K562 (cell line): Measurements from ENCODE around the gene PRPSAP1. TPM values are rescaled to one million over a fixed set of nuclear protein-coding genes. Genes with fewer than 3 reads are reported as not detected.

Experiments
- BHLHE40 ChIP-seq: IDR thresholded peaks from 2 replicates; pipeline ENCODE4 v1.6.1; 2011; ENCODE audit warnings: low read length, improper control_type of control experiment
- BRF1 ChIP-seq: IDR thresholded peaks from 3 replicates; pipeline ENCODE4 v1.6.1; 2011; ENCODE audit warnings: borderline replicate concordance, mild to moderate bottlenecking; ENCODE audit not compliant: insufficient read length; ENCODE audit errors: extremely low read depth
- CEBPG ChIP-seq, 3 experiments: fragments of 200-800 bp in 1 of 3; sonication (Bioruptor generic) in 1 of 3; sonication (generic) in 1 of 3; formaldehyde crosslinking in 1 of 3; IDR thresholded peaks in 2 of 3; conservative IDR thresholded peaks in 1 of 3; 2 replicates each; pipeline versions ENCODE4 v1.6.1 to v1.8.0; 2016 to 2022; ENCODE audit warnings: missing compliant biosample characterization in 2 of 3, missing genetic modification characterization in 2 of 3, mild to moderate bottlenecking in 1 of 3, missing genetic modification reagents in 1 of 3
- FOSL1 ChIP-seq: fragments of 200-800 bp; sonication (Bioruptor generic); conservative IDR thresholded peaks from 2 replicates; pipeline ENCODE4 v1.6.1; 2016; ENCODE audit warnings: missing genetic modification characterization, missing compliant biosample characterization
- GABPA ChIP-seq: fragments of 200-800 bp; sonication (Bioruptor generic); conservative IDR thresholded peaks from 2 replicates; pipeline ENCODE4 v1.6.1; 2016; ENCODE audit warnings: low read depth, missing genetic modification characterization, missing compliant biosample characterization
- HIVEP1 ChIP-seq: fragments of 250-450 bp; sonication (Bioruptor Pico); IDR thresholded peaks from 2 replicates; pipeline ENCODE4 v1.4.0; 2020; ENCODE audit warnings: mild to moderate bottlenecking
- KDM2B ChIP-seq: fragments of 250-450 bp; sonication (Bioruptor Pico); IDR thresholded peaks from 2 replicates; pipeline ENCODE4 v1.8.0; 2021; ENCODE audit warnings: mild to moderate bottlenecking, moderate library complexity
- MYBL2 ChIP-seq, 2 experiments: fragments of 450-650 bp in 1 of 2; sonication (generic) in 1 of 2; formaldehyde crosslinking in 1 of 2; IDR thresholded peaks; 2 replicates each; pipeline versions ENCODE4 v1.6.1 to v1.8.1; 2017 to 2022; ENCODE audit warnings: borderline replicate concordance in 1 of 2, inconsistent platforms in 1 of 2, low read depth in 1 of 2, mild to moderate bottlenecking in 1 of 2, missing genetic modification reagents in 1 of 2, moderate library complexity in 1 of 2
- NR3C1 ChIP-seq: sonication (generic); formaldehyde crosslinking; IDR thresholded peaks from 2 replicates; pipeline ENCODE4 v1.8.1; 2022; ENCODE audit warnings: missing genetic modification reagents
- POLR2A ChIP-seq: fragments of 450-650 bp; conservative IDR thresholded peaks from 2 replicates; pipeline ENCODE4 v1.6.1; 2016
- SAP30 ChIP-seq: fragments of 200-600 bp; sonication (generic); IDR thresholded peaks from 2 replicates; pipeline ENCODE4 v1.6.1; 2012; ENCODE audit warnings: borderline replicate concordance, low read depth, mild to moderate bottlenecking, moderate library complexity, low read length, control low read depth, inconsistent platforms; ENCODE audit not compliant: insufficient read depth, poor library complexity, severe bottlenecking
- SMARCB1 ChIP-seq: IDR thresholded peaks from 2 replicates; pipeline ENCODE4 v1.6.1; 2011; ENCODE audit warnings: improper control_type of control experiment, low read depth; ENCODE audit not compliant: insufficient read length
- SMARCE1 ChIP-seq: fragments of 450-650 bp; IDR thresholded peaks from 2 replicates; pipeline ENCODE4 v1.7.1; 2016; ENCODE audit warnings: mild to moderate bottlenecking
- SRSF9 ChIP-seq: fragments of 200-400 bp; formaldehyde crosslinking; IDR thresholded peaks from 2 replicates; pipeline ENCODE4 v1.6.1; 2017; ENCODE audit warnings: low read depth, low read length, borderline replicate concordance
- ZBTB1 ChIP-seq: sonication (generic); formaldehyde crosslinking; IDR thresholded peaks from 2 replicates; pipeline ENCODE4 v1.8.1; 2023; ENCODE audit warnings: missing genetic modification reagents, low read depth, mild to moderate bottlenecking, borderline replicate concordance
- ZNF655 ChIP-seq: fragments of 250-450 bp; sonication (Bioruptor Pico); IDR thresholded peaks from 2 replicates; pipeline ENCODE4 v1.5.0; 2021
- ZSCAN29 ChIP-seq: fragments of 450-650 bp; IDR thresholded peaks from 2 replicates; pipeline ENCODE4 v1.6.1; 2017
- polyA plus RNA-seq, 8 experiments: library from polyadenylated mRNA; depleted of rRNA in 4 of 8; stranded (reverse) in 5 of 8; unstranded in 3 of 8; fragments of >200 nt; fragmentation: Nextera tagmentation in 2 of 8; fragmentation: Illumina TruSeq in 1 of 8; extraction: Ambion mirVana in 2 of 8; extraction: Trizol in 1 of 8; gene quantifications; 2 replicates each; pipeline versions ENCODE4 v1.2.1 to v1.2.3, GENCODE V29; 2011 to 2014; ENCODE audit warnings: inconsistent platforms in 1 of 8, missing spikeins in 1 of 8
- total RNA-seq, 7 experiments: library from RNA; depleted of rRNA in 6 of 7; stranded (reverse); fragments of >200 nt in 6 of 7; fragmentation: Illumina TruSeq in 2 of 7; extraction: Trizol in 2 of 7; gene quantifications; 2 replicates each; pipeline versions ENCODE4 v1.2.1 to v1.2.3, GENCODE V29; 2011 to 2021; ENCODE audit warnings: low replicate concordance in 1 of 7
- TF ChIP-seq, protein P1 (sequence below): fragments of 250-450 bp; sonication (Bioruptor Pico); IDR thresholded peaks from 2 replicates; pipeline ENCODE4 v1.8.0; 2022; ENCODE audit warnings: inconsistent platforms, mild to moderate bottlenecking, moderate library complexity, borderline replicate concordance

Gene PRPSAP1
- total and polyA plus RNA-seq, 9 of the 15 experiments (the other 6 are each of a cell fraction or from before 2014, with no cell fraction given), result 21.9 to 77.1 (median 40.8) TPM

DNA sequence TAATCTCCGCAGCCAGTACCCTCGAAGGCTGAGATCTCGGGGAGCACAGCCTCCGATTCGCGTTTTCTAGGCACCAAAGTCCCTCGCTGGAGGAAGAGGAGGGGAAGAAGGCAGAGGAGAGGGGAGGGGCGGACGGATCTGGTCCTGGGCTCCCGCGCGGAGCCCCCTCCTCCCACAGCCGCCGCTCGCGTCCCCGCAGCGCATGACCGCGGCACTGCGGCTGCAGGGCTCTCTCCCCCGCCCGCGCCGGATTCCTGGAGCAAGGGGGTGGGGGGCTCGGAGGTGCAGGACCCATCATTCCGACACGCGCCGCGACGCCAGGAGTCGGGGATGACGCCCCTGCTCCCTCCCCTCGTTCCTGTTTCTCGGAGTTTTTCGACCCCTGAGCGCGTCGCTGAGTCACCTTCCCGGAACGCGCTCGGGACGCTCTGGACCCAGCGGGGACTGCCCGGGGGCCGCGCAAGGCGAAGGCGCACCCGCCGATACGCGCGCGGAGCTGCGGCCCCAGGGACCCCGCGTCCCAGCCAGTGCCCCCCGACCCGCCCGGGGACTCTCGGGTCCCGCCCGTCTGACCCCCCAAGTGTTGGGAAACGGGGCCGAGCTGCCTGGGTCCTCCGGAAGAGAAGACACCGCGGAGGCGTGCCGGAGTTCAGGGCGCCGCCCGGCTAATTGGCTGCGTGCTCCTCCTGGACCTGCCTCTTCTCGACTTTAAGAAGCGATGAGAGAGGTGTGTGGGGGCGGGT, 29.3 kb upstream of the PRPSAP1 start (continued):
- TF ChIP-seq SAP30 (peak; percentile 54), ZSCAN29 (no peak), BHLHE40 (no peak), BRF1 (no peak), HIVEP1 (no peak), CEBPG (CRISPR knock-in tag; IDR thresholded peaks at IDR 0.05) (peak; percentile 17; the same call in 1 of the 2 replicates), CEBPG (tag; conservative IDR thresholded peaks at IDR 0.05 in 1 of 2, IDR thresholded peaks at IDR 0.05 in 1 of 2) (no peak), KDM2B (no peak), MYBL2 (IDR thresholded peaks at IDR 0.05; ENCODE audit: low read depth) (no peak), MYBL2 (CRISPR knock-in tag; IDR thresholded peaks at IDR 0.05; ENCODE audit: borderline replicate concordance) (no peak), SRSF9 (no peak), ZBTB1 (no peak), POLR2A (no peak; the same call in 1 of the 2 replicates), SMARCE1 (peak; percentile 24; the same call in 1 of the 2 replicates), FOSL1 (peak; percentile 73), ZNF655 (CRISPR knock-in tag) (no peak), SMARCB1 (no peak), NR3C1 (CRISPR knock-in tag) (0 out of 2 replicates have a peak, but pooled peaks have one; percentile 39), GABPA (tag) (peak; percentile 6; the same call in 1 of the 2 replicates)
- TF ChIP-seq, protein P1, sequence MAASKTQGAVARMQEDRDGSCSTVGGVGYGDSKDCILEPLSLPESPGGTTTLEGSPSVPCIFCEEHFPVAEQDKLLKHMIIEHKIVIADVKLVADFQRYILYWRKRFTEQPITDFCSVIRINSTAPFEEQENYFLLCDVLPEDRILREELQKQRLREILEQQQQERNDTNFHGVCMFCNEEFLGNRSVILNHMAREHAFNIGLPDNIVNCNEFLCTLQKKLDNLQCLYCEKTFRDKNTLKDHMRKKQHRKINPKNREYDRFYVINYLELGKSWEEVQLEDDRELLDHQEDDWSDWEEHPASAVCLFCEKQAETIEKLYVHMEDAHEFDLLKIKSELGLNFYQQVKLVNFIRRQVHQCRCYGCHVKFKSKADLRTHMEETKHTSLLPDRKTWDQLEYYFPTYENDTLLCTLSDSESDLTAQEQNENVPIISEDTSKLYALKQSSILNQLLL (CRISPR knock-in tag), result no peak
